HL-60/S4 treated with retinoic acid at 250 ng/mL for 4 days and 3 days (cell line): Measurements from ENCODE around the gene MKLN1.

ENCODE experiments used
- in situ Hi-C: fragments of 300-500 bp; cut with MboI; formaldehyde crosslinking; loops from 2 replicates; pipeline ENCODE4 v1.7.0; 2022; ENCODE audit warnings: low sequenced_read_pairs

The MKLN1 gene

GRCh38 chr7:131346885-131347592 is 19.4 kb downstream of the MKLN1 start:
- in situ Hi-C loops, result no loop called here

- in situ Hi-C loops, result no loop called here
Measured at GRCh38 chr7:131352032-131352431, 24.4 kb downstream of the MKLN1 start.

GRCh38 chr7:131354390-131354789 is 26.7 kb downstream of the MKLN1 start:
- in situ Hi-C loops, result no loop called here

DNA sequence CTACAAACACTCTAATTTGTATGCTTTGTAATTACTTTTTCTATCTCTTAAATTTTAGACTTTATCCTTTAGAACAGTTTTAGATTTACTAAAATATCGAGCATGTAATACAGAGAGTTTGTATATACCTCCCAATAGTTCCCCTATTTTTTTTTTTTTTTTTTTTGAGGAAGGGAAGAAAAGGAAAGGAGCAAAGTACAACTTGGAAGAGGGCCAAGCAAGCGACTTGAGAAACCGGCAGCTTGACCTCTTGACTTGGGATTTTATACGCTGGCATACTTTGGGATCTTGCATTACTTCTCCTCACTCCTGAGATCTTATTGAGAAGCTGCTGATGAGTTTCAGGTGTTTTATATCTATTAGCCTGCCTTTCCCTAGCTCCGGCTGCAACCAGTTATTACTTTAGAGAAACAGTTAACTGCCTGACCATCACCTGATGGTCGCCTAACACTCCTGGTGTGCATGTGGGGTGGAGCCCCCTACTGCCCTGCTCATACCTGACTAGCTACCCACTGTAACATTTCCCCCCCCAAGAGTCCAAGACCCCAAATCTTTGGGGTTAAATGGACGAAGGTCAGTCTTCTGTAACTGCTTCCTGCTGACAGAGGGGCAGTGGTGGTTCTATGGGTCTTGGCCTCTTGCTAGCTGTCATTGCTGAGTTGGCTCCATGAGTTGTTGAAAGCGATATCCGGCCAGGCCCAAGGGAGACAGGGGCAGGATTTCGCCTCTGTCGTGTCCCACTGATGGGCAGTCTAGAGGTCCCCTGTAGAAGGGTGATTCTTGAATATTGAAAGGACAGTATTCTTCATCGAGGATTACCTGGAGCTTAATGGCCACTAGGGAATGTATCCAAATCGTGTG is 28.5 kb downstream of the MKLN1 start:
- in situ Hi-C loops, result no loop called here

- in situ Hi-C loops, result no loop called here
Measured at GRCh38 chr7:131357282-131357880, 29.7 kb downstream of the MKLN1 start.

GRCh38 chr7:131358636-131359035 is 31.0 kb downstream of the MKLN1 start:
- in situ Hi-C loops, result no loop called here

- in situ Hi-C loops, result no loop called here
Measured at GRCh38 chr7:131359136-131359776, 31.6 kb downstream of the MKLN1 start.

DNA sequence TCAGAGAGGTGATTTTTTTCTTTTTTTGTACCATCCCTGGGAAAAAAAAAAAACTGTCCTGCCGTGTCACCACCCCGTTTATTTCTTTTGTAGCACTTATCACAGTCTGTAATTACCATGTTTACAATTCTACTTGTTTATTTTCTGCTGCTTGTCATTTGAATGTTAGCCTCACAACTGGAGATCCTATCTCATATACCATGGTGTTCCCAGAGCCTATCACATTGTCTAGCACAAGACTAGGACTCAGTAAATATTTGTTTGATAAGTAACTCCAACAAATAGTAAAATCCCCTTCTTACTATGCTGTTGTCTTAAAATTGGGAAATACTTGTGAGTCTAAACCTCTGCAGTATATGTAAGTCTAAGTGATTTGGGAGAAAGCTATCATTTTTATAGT is 36.0 kb downstream of the MKLN1 start:
- in situ Hi-C loops, result no loop called here

- in situ Hi-C loops, result no loop called here
Measured at GRCh38 chr7:131364767-131365344, 37.2 kb downstream of the MKLN1 start.

GRCh38 chr7:131365838-131366237 is 38.2 kb downstream of the MKLN1 start:
- in situ Hi-C loops, result no loop called here

DNA sequence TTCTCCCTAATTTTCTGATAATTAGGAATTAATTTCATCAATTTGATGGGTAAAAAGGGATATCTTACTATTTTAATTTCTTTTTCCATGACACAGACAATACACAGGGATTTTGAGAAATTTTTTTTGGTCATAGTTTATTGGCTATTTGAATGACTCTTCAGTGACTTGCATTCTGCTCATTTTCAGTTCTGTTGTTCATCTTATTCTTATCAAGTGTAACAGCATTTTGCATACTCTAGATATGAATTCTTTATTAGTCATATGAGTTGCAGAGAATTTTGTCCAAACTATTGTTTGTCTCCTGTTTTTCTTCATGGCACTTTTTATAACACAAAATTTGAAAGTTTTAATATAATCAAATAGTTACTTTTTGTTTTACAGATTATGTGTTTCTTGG is 41.7 kb downstream of the MKLN1 start:
- in situ Hi-C loops, result no loop called here

GRCh38 chr7:131370523-131370968 is 42.9 kb downstream of the MKLN1 start:
- in situ Hi-C loops, result no loop called here

- in situ Hi-C loops, result no loop called here
Measured at GRCh38 chr7:131371411-131371810, 43.7 kb downstream of the MKLN1 start.

- in situ Hi-C loops, result no loop called here
Measured at GRCh38 chr7:131372554-131372953, 44.9 kb downstream of the MKLN1 start.

DNA sequence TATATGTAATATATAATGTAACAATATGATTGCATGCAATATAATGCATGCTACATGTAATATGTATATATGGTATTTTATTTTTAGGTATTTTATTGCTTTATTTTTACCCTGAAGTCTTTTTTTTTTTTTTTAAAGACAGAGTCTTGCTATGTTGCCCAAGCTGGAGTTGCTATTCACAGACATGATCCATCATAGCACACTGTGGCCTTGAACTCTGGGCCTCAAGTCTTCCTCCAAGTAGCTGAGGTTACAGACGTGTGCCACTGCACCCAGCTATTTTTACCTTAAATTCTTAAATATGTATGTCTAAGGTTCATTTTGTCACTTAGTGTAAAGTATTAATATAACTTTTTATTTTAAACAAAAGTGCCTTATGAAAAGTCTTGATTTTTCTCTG is 47.1 kb downstream of the MKLN1 start:
- in situ Hi-C loops, result no loop called here

DNA sequence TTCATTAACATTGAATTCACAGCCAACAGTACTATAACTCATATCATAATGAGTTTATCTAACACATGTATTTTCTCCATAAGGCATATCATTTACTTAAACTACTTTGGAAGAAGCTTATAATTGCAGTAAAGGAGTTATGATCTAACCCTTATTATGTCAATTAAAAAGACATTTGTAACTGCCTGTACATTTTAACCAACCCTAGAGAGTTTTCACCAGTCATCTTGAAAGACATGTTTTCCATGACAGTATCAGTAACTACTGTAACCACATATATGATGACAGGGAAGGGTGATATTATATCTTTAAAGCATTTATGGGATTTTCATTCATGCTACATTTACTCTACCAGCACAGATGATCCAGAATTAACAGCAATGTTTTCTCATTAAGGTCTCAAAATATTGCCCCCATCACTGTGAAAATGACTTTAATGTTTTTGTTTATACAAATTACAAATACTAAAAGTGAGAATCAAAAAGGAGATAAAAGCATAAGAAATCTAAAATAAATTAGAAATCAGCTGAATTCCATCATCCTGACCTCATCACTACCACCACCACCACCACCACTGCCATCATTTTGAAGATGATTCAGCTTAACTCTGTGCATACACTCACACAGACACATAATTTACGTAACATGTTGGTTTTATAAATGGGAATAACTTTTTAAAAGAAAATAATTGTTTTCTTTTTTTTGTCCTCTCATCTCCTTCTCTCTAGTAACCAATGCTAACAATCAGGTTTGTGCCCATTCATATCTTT is 53.6 kb downstream of the MKLN1 start:
- in situ Hi-C loops, result no loop called here

DNA sequence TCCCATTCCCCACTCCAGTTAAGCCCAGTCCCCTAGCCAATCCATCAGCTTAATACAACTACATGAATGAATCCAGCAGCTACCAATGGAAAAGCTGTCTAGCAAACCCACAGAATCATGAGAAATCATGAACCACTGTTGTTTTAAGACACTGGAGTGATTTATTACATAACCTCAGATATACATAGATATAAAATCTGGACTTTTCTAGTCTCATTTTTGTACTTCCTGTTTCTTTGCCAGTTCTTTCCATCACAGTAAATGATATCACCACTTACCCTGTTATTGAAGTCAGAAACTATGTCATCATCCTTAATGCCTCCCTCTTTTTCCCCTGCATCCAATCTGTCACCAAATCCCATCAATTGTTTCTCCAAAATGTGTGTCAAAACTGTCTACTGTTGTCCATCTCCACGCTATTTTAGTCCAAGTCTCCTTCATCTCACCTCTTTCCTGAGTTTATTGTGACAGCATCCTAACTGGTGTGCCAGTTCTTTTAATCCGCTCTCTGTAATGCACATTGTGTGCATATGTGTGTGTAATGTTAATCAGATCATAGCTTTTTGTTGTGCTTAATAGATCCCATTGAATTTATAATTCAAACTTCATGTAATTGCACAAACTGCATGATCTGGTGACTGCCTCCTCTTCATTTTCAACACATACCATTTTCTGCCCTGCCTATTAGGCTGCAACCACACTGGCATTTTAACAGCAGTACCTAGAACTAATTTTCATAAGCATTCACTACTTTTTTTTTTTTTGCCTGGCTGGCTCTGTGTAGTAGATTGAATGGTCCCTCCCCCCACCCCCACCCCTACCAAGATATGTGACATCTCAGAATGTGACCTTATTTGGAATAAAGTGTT is 56.0 kb downstream of the MKLN1 start:
- in situ Hi-C loops, result no loop called here

GRCh38 chr7:131384286-131384635 is 56.6 kb downstream of the MKLN1 start:
- in situ Hi-C loops, result no loop called here

DNA sequence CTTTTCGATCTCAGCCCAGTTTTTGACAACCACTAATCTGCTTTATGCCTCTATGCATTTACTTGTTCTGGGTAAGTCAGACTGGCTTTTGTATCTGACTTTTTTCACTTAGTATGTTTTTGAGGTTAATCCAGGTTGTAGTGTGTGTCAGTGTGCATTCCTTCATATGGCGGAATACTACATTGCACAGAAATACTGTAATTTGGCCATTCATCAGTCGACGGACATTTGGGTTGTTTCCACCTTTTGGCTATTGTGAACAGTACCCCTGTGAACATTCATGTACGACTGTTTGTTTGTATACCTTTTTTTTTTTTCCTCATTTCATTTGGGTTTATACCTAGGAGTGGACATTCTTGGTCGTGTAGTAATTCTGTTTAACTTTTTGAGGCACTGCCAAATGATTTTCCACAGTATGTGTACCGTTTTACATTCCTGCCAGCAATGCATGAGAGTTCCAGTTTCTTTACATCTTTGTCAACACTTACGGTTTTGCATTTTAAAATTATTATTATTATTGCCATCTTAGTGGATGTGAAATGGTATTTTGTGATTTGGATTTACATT is 57.4 kb downstream of the MKLN1 start:
- in situ Hi-C loops, result no loop called here
